ENCODE results near the gene NT5C2. TPM values are rescaled to one million over a fixed set of nuclear protein-coding genes. Genes with fewer than 3 reads are reported as not detected.

The NT5C2 gene
- total and polyA plus RNA-seq, 2 donors (not counting 3 experiments of a cell fraction or from before 2014, with no cell fraction given) = 47.2 to 69.9 TPM

DNA sequence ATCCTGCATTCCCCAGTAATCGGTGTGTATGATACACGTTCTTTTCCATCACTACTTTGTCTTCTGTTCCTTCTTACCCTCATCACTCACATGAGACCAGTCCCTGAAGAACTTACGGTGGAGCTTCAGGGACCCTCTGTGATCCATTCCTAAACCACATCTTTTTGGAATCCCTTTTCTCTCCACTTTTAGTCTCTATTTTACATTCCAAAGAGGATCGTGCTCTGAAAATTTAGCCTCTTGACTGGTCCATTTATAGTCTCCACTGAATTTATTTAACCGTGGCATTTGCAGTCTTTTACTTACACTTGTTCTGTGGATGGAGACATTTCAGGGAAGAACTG lies 109.1 kb downstream of the NT5C2 start:
- Histone ChIP-seq H3K27me3 (ENCODE audit: control insufficient read depth in 2 of 2, insufficient read depth in 2 of 2, low read length in 2 of 2) (no peaks in the 10 kb centered on the region), H2AFZ (ENCODE audit: low read depth, low read length) (no peak overlapping the region), H3K79me2 (ENCODE audit: control insufficient read depth, insufficient read depth, low read length) (no peaks in the 10 kb centered on the region), H3K9me3 (replicated peaks; ENCODE audit: control insufficient read depth, insufficient read depth, low read length) (no peaks in the 10 kb centered on the region), H3K9ac (replicated peaks; ENCODE audit: extremely low read depth, insufficient read depth, low read length) (no peak overlapping the region), H3K4me1 (ENCODE audit: control insufficient read depth, extremely low read depth, insufficient read depth, low read length) (no peaks in the 10 kb centered on the region), H3K4me3 (replicated peaks in 1 of 3; ENCODE audit: insufficient read depth in 1 of 3, low read depth in 1 of 3, low read length in 3 of 3) (no peak overlapping the region), H4K20me1 (replicated peaks; ENCODE audit: control insufficient read depth, extremely low read depth, insufficient read depth, low read length) (no peaks in the 10 kb centered on the region), H3K9me1 (replicated peaks; ENCODE audit: control insufficient read depth, extremely low read depth, insufficient read depth, low read length) (no peaks in the 10 kb centered on the region), H3K36me3 (ENCODE audit: control insufficient read depth in 2 of 2, extremely low read depth in 1 of 2, insufficient read depth in 2 of 2, low read length in 2 of 2) (peaks cover 2 to 14% of the 10 kb centered on the region in 2 experiments), H3K4me2 (ENCODE audit: insufficient read depth, low read length) (no peak overlapping the region), H3K27ac (ENCODE audit: insufficient read depth, low read depth, low read length) (no peak overlapping the region)
- POLR2A ChIA-PET = no interaction called here
- TF ChIP-seq MYC (IDR thresholded peaks at IDR 0.05; ENCODE audit: low read depth, low read length) (no peak), GATA2 (IDR thresholded peaks at IDR 0.05; ENCODE audit: insufficient read depth, insufficient read length, low read depth, low read length) (no peak), POLR2AphosphoS5 (IDR thresholded peaks at IDR 0.05; ENCODE audit: insufficient read depth, low read depth, low read length) (no peak), JUN (IDR thresholded peaks at IDR 0.05; ENCODE audit: borderline replicate concordance, insufficient read depth, insufficient read length, low read depth) (no peak), POLR2A (IDR thresholded peaks at IDR 0.05; ENCODE audit: low read depth, low read length) (no peak), EZH2 (IDR thresholded peaks at IDR 0.05; ENCODE audit: borderline replicate concordance, low read depth, low read length, severe bottlenecking) (no peak), FOS (IDR thresholded peaks at IDR 0.05; ENCODE audit: borderline replicate concordance, insufficient read depth, low read length) (no peak)
- TF ChIP-seq, protein P1, sequence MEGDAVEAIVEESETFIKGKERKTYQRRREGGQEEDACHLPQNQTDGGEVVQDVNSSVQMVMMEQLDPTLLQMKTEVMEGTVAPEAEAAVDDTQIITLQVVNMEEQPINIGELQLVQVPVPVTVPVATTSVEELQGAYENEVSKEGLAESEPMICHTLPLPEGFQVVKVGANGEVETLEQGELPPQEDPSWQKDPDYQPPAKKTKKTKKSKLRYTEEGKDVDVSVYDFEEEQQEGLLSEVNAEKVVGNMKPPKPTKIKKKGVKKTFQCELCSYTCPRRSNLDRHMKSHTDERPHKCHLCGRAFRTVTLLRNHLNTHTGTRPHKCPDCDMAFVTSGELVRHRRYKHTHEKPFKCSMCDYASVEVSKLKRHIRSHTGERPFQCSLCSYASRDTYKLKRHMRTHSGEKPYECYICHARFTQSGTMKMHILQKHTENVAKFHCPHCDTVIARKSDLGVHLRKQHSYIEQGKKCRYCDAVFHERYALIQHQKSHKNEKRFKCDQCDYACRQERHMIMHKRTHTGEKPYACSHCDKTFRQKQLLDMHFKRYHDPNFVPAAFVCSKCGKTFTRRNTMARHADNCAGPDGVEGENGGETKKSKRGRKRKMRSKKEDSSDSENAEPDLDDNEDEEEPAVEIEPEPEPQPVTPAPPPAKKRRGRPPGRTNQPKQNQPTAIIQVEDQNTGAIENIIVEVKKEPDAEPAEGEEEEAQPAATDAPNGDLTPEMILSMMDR (IDR thresholded peaks at IDR 0.05; ENCODE audit: extremely low read depth in 1 of 2, insufficient read depth in 1 of 2, low read depth in 1 of 2, low read length in 2 of 2) = no peak
- TF ChIP-seq, protein P2, sequence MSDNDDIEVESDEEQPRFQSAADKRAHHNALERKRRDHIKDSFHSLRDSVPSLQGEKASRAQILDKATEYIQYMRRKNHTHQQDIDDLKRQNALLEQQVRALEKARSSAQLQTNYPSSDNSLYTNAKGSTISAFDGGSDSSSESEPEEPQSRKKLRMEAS (IDR thresholded peaks at IDR 0.05; ENCODE audit: insufficient read depth, insufficient read length) = no peak
- DNase-seq (ENCODE audit: low read depth, low spot score) = no peak
- dilution Hi-C loops (cut with MboI; ENCODE audit: extremely low pct_ligation_motif_present, low sequenced_read_pairs) (no loop called here), intact Hi-C loops (cut with micrococcal nuclease) (loop anchor here (5.0 kb wide), 1 partner anchor 158 kb away; no protein-coding TSS in a partner anchor)
- no TSS peak for BruUV-seq (replicated peaks)
- no peak for FAIRE-seq
- CTCF ChIA-PET = interaction anchor here (2.5 kb wide), 1 partner anchor 161 kb away, joined by 10 read pairs; no protein-coding TSS in a partner anchor

All from endothelial cell of umbilical vein (primary cell).